HAP-1 (cell line): ENCODE results near the gene ZDHHC3.

ENCODE experiments used
- DNase-seq, 2 experiments: peaks; one replicate each; pipeline ENCODE4 v3.0.0-alpha.2; 2016 to 2020; ENCODE audit warnings: low spot score in 2 of 2
- H3K27me3 ChIP-seq: fragments of 250-450 bp; sonication (Bioruptor Pico); 2 replicates; pipeline ENCODE4 v1.5.1; 2020; ENCODE audit warnings: low read depth, mild to moderate bottlenecking, moderate library complexity
- H3K36me3 ChIP-seq: fragments of 250-450 bp; sonication (Bioruptor Pico); replicated peaks from 2 replicates; pipeline ENCODE4 v1.5.1; 2020; ENCODE audit warnings: mild to moderate bottlenecking
- H3K4me1 ChIP-seq: fragments of 250-450 bp; sonication (Bioruptor Pico); 2 replicates; pipeline ENCODE4 v1.5.1; 2020; ENCODE audit warnings: mild to moderate bottlenecking
- H3K4me3 ChIP-seq: fragments of 250-450 bp; sonication (Bioruptor Pico); 2 replicates; pipeline ENCODE4 v1.5.1; 2020; ENCODE audit warnings: mild to moderate bottlenecking, moderate library complexity
- H3K9me3 ChIP-seq: fragments of 250-450 bp; sonication (Bioruptor Pico); 2 replicates; pipeline ENCODE4 v1.5.1; 2020; ENCODE audit warnings: mild to moderate bottlenecking, moderate library complexity
- in situ Hi-C: fragments of 300-500 bp; cut with MboI; formaldehyde crosslinking; loops from 3 replicates; pipeline ENCODE4 v1.14.3; 2020; ENCODE audit warnings: low sequenced_read_pairs, inconsistent platforms, mixed read lengths

Gene ZDHHC3

DNA sequence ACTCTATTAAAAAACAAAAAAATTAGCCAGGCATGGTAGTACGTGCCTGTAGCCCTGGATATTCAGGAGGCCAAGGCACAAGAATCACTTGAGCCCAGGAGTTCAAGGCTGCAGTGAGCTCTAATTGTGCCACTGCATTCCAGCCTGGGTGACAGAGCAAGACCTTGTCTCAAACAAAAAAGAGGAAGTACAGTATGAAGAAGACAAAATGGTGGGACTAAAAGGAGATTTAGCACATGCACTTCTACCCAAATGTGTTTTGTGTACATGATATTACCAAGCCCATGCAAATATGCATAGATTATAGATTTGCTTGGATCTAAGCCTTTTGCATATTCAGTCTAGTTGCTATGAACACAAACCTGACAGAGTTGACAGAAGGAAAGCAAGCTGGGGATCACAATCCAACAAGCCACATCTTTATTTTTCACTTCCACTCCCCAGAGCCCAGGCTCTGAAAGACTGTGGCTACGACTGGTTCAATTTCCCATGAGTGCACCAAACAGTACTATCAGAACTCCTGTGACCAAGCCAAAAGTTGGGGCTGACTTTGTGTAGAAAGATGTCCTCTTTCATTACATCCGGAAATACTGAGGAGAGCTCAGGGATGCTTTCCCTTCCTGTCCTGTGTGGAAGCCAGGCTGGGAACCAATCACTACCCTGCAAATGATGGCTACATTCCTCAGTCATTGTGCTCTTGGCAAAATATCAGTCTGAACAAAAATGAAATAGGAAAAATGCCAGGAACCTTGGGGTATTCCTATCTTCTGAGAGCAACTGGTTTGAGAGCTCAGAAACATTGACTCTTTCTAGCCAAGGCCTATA, 52.1 kb downstream of the ZDHHC3 start:
- no peaks in the 10 kb centered on the region for H3K27me3 ChIP-seq
- no peak for DNase-seq
- peaks cover 3% of the 10 kb centered on the region; the same call in 1 of the 2 replicates for H3K36me3 ChIP-seq
- no peaks in the 10 kb centered on the region for H3K9me3 ChIP-seq
- in situ Hi-C loops = no loop called here
- H3K4me3 ChIP-seq = no peak overlapping the region
- H3K4me1 ChIP-seq = no peaks in the 10 kb centered on the region

- DNase-seq = no peak
- Histone ChIP-seq H3K4me1 (no peaks in the 10 kb centered on the region), H3K36me3 (no peaks in the 10 kb centered on the region), H3K9me3 (no peaks in the 10 kb centered on the region), H3K4me3 (no peak overlapping the region), H3K27me3 (no peaks in the 10 kb centered on the region)
- in situ Hi-C loops = no loop called here
Measured at GRCh38 chr3:44920081-44920480, 55.9 kb downstream of the ZDHHC3 start.

DNA sequence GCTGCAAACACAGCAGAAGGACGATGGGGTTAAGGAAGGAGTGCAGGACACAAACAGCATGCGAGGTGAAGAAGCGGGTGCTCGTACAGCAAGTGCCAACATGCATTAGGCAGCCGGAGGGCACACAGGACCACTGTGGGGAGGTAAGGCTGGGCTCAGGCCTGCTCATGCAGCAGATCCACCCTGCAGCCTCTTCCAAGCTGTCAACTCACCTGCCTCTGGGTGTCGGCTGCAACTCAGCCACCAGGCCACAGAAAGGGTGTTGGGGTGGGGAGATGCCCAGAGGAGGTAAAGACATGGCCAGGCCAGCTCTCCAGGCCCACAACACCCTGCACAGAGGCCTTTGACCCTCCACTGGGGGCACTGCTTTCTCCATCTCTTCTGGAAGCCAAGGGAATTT, 57.4 kb downstream of the ZDHHC3 start:
- Histone ChIP-seq H3K4me3 (no peak overlapping the region), H3K4me1 (no peaks in the 10 kb centered on the region), H3K27me3 (no peaks in the 10 kb centered on the region), H3K36me3 (no peaks in the 10 kb centered on the region), H3K9me3 (no peaks in the 10 kb centered on the region)
- in situ Hi-C loops = loop anchor here (10.0 kb wide), 1 partner anchor 384 kb away; no protein-coding TSS in a partner anchor
- DNase-seq = no peak

- Histone ChIP-seq H3K9me3 (no peaks in the 10 kb centered on the region), H3K36me3 (no peaks in the 10 kb centered on the region), H3K4me3 (no peak overlapping the region), H3K27me3 (no peaks in the 10 kb centered on the region), H3K4me1 (no peaks in the 10 kb centered on the region)
- in situ Hi-C loops = loop anchor here (10.0 kb wide), 1 partner anchor 383 kb away; no protein-coding TSS in a partner anchor
- DNase-seq = no peak
Measured at GRCh38 chr3:44918087-44918486, 57.9 kb downstream of the ZDHHC3 start.

DNA sequence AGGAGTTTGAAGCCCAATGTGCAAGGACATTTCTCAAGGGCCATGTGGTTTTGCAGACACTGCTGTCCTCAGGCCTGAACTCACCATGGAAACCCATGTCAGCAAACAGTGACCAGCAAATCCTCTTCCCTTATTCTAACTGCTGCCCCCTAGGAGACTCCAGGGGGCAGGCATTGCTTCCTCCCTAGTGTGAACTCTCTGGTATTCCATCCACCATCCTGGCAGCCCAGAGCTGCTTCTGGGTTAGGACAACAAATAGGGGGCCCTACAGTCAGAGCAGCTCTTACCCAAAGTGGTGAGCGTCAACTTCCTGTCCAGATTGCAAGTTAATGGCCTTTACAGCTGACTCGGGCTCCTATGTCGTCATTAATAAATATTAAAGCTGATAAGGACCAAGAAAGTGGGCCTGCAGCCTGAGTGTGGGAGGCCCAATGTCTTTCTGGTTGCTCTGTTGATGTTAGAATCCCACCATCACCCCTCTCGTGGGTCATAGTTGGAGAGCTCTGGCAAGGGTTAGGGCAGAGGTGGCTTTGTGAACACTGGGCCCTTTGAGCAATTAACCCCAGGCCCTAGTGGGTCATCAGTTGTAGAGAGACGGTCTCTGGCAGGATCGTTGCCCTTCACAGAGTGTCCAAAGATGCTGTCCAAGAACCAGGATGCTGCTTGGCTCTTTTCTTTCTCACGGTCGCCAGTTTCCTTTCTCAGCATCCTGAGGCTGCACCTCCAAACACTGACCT, 60.1 kb downstream of the ZDHHC3 start:
- Histone ChIP-seq H3K4me3 (no peak overlapping the region), H3K36me3 (no peaks in the 10 kb centered on the region), H3K27me3 (no peaks in the 10 kb centered on the region), H3K4me1 (no peaks in the 10 kb centered on the region), H3K9me3 (no peaks in the 10 kb centered on the region)
- no peak for DNase-seq
- in situ Hi-C loops = loop anchor here (10.0 kb wide), 1 partner anchor 381 kb away; no protein-coding TSS in a partner anchor

GRCh38 chr3:44914936-44915335, 61.0 kb downstream of the ZDHHC3 start:
- Histone ChIP-seq H3K4me3 (no peak overlapping the region), H3K9me3 (no peaks in the 10 kb centered on the region), H3K27me3 (no peaks in the 10 kb centered on the region), H3K4me1 (no peaks in the 10 kb centered on the region), H3K36me3 (no peaks in the 10 kb centered on the region)
- in situ Hi-C loops = loop anchor here (10.0 kb wide), 1 partner anchor 380 kb away; no protein-coding TSS in a partner anchor
- peak; percentile 16 to 37 for DNase-seq

GRCh38 chr3:44913868-44914468, 62.0 kb downstream of the ZDHHC3 start:
- peak; percentile 60 to 80 for DNase-seq
- peaks cover 2% of the 10 kb centered on the region for H3K27me3 ChIP-seq
- H3K36me3 ChIP-seq = no peaks in the 10 kb centered on the region
- in situ Hi-C loops = loop anchor here (10.0 kb wide), 1 partner anchor 379 kb away; no protein-coding TSS in a partner anchor
- no peaks in the 10 kb centered on the region; the same call in 1 of the 2 replicates for H3K9me3 ChIP-seq
- H3K4me1 ChIP-seq = no peaks in the 10 kb centered on the region
- no peak overlapping the region for H3K4me3 ChIP-seq

- in situ Hi-C loops = loop anchor here (10.0 kb wide), 1 partner anchor 376 kb away; no protein-coding TSS in a partner anchor
- Histone ChIP-seq H3K9me3 (no peaks in the 10 kb centered on the region; the same call in 1 of the 2 replicates), H3K4me3 (no peak overlapping the region), H3K36me3 (no peaks in the 10 kb centered on the region), H3K4me1 (no peaks in the 10 kb centered on the region), H3K27me3 (peaks cover 2% of the 10 kb centered on the region)
- DNase-seq = no peak
Measured at GRCh38 chr3:44910693-44911092, 65.3 kb downstream of the ZDHHC3 start.

GRCh38 chr3:44909063-44909462, 66.9 kb downstream of the ZDHHC3 start:
- Histone ChIP-seq H3K9me3 (no peaks in the 10 kb centered on the region; the same call in 1 of the 2 replicates), H3K4me3 (no peak overlapping the region), H3K36me3 (no peaks in the 10 kb centered on the region), H3K4me1 (no peaks in the 10 kb centered on the region), H3K27me3 (peaks cover 2% of the 10 kb centered on the region)
- in situ Hi-C loops = no loop called here
- DNase-seq = no peak

- peaks cover 2% of the 10 kb centered on the region for H3K27me3 ChIP-seq
- H3K4me1 ChIP-seq = no peaks in the 10 kb centered on the region
- no peaks in the 10 kb centered on the region; the same call in 1 of the 2 replicates for H3K9me3 ChIP-seq
- DNase-seq = no peak
- no peak overlapping the region for H3K4me3 ChIP-seq
- in situ Hi-C loops = no loop called here
- H3K36me3 ChIP-seq = no peaks in the 10 kb centered on the region
Measured at GRCh38 chr3:44907612-44908011, 68.4 kb downstream of the ZDHHC3 start.

GRCh38 chr3:44906997-44907396, 69.0 kb downstream of the ZDHHC3 start:
- in situ Hi-C loops = no loop called here

DNA sequence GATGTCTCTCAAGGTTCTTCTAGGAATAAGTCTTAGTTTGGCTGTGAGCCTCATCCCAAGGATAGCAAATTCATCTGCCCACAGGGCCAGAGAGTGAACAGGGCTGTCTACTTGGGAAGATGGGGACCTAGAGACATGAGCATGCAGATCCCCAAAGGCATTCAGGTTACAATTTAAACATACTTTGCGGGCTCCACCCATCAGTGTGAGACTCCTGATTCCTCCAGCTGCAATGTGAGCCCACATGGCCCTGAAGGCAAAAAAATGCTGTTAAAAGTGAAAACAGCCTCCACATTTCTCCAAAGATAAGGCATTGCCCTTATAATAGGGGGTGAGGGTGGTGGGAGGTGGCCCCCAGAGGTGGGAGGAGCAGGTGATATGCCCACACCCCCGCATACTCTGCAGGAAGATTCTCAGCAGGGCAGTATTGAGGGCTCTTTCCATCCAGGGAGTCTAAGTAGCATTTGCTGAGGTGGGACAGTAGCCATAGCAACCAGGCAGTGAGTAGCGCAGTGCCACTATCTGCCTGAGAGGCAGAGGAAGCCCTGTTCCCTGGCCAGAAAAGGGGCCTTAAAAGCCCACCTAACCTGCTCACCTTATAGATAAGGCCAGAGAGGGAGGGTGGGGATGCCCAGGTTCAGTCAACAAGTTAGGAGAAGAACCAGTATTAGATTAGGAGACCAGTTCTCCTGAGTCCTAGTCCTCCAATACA, 70.4 kb downstream of the ZDHHC3 start:
- no peaks in the 10 kb centered on the region; the same call in 1 of the 2 replicates for H3K9me3 ChIP-seq
- H3K4me3 ChIP-seq = no peak overlapping the region
- no peaks in the 10 kb centered on the region for H3K4me1 ChIP-seq
- H3K27me3 ChIP-seq = peaks cover 2% of the 10 kb centered on the region
- in situ Hi-C loops = no loop called here
- no peak for DNase-seq
- H3K36me3 ChIP-seq = no peaks in the 10 kb centered on the region

More at GRCh38 chr3:44906997-44907396, 69.0 kb downstream of the ZDHHC3 start:
- Histone ChIP-seq H3K27me3 (peaks cover 2% of the 10 kb centered on the region), H3K9me3 (no peaks in the 10 kb centered on the region; the same call in 1 of the 2 replicates), H3K36me3 (no peaks in the 10 kb centered on the region), H3K4me1 (no peaks in the 10 kb centered on the region), H3K4me3 (no peak overlapping the region)
- no peak for DNase-seq

DNA sequence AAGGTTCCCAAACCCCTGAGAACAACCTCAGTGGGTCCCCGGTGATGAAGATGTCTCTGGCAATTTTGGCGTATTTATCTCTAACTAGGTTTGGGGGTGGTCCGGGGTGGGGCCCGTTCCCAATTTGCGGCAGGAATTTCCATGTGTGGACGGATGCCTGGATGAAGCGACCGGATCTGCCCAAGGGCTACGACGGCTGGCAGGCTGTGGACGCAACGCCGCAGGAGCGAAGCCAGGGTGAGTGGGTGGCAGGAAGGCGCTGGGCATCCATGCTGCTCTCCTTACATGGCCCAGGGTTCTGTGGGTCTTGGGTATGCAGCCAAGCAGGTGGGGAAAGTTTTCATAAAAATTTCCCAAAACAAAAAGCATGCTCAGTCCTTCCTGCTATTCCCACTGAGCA, 72.2 kb downstream of the ZDHHC3 start:
- Histone ChIP-seq H3K4me3 (no peak overlapping the region), H3K4me1 (no peaks in the 10 kb centered on the region), H3K36me3 (no peaks in the 10 kb centered on the region), H3K27me3 (no peaks in the 10 kb centered on the region), H3K9me3 (no peaks in the 10 kb centered on the region; the same call in 1 of the 2 replicates)
- in situ Hi-C loops = no loop called here
- no peak for DNase-seq
